SK-N-SH (cell line): ENCODE data around the gene ENPP7. TPM values are rescaled to one million over a fixed set of nuclear protein-coding genes. Genes with fewer than 3 reads are reported as not detected.

ENCODE experiments used
- CTCF ChIA-PET: fragments of 300-600, 350-600 bp; formaldehyde crosslinking; extraction: SDS; loops from one replicate; lab custom pipeline; 2021; lab: Yijun Ruan, JAX
- POLR2A ChIA-PET: fragments of 350-600 bp; sonication (Branson Sonifier 250); formaldehyde crosslinking; extraction: SDS; loops from one replicate; lab custom pipeline; 2020; ENCODE audit warnings: antibody characterized with exemption, inconsistent platforms; lab: Yijun Ruan, JAX
- DNase-seq: peaks from one replicate; pipeline ENCODE4 v3.0.0; 2012
- H2AFZ ChIP-seq: fragments of 200-600 bp; sonication (generic); 2 replicates; pipeline ENCODE4 v1.8.1; 2016; ENCODE audit warnings: antibody characterized with exemption, mild to moderate bottlenecking, low read depth
- H3F3A ChIP-seq: fragments of 200-600 bp; sonication (generic); replicated peaks from 2 replicates; pipeline ENCODE3; 2016; ENCODE audit warnings: antibody characterized with exemption, mild to moderate bottlenecking; ENCODE audit not compliant: insufficient read depth
- H3K27ac ChIP-seq, 2 experiments: fragments of 200-500 bp in 1 of 2; fragments of 200-600 bp in 1 of 2; sonication (Bioruptor generic) in 1 of 2; sonication (generic), shearing (Covaris generic) in 1 of 2; 2 replicates each; pipeline versions ENCODE4 v1.5.1 to v1.6.1; 2014 to 2016; ENCODE audit warnings: low read depth in 2 of 2, inconsistent platforms in 1 of 2, low read length in 1 of 2, mild to moderate bottlenecking in 1 of 2, mixed read lengths in 1 of 2
- H3K27me3 ChIP-seq: fragments of 200-600 bp; sonication (generic), shearing (Covaris generic); 2 replicates; pipeline ENCODE4 v1.6.1; 2016; ENCODE audit warnings: mixed run types; ENCODE audit not compliant: insufficient read depth
- H3K36me3 ChIP-seq, 2 experiments: fragments of 200-500 bp in 1 of 2; fragments of 200-600 bp in 1 of 2; sonication (Bioruptor generic) in 1 of 2; sonication (generic) in 1 of 2; replicated peaks in 1 of 2; 2 replicates each; pipeline versions ENCODE3 to v1.5.1; 2014 to 2016; ENCODE audit warnings: low read length in 1 of 2, mild to moderate bottlenecking in 1 of 2; ENCODE audit not compliant: insufficient read depth in 2 of 2, control insufficient read depth in 1 of 2
- H3K4me1 ChIP-seq, 2 experiments: fragments of 200-500 bp in 1 of 2; fragments of 200-600 bp in 1 of 2; sonication (Bioruptor generic) in 1 of 2; sonication (generic), shearing (Covaris generic) in 1 of 2; 2 replicates each; pipeline versions ENCODE4 v1.5.1 to v1.6.1; 2014 to 2016; ENCODE audit warnings: low read depth in 1 of 2, low read length in 1 of 2, mixed run types in 1 of 2; ENCODE audit not compliant: insufficient read depth in 2 of 2, control insufficient read depth in 1 of 2
- H3K4me2 ChIP-seq: fragments of 200-600 bp; sonication (generic), shearing (Covaris generic); 2 replicates; pipeline ENCODE4 v1.6.1; 2017; ENCODE audit warnings: mixed run types
- H3K4me3 ChIP-seq, 2 experiments: fragments of 200-500 bp in 1 of 2; fragments of 200-600 bp in 1 of 2; sonication (Bioruptor generic) in 1 of 2; sonication (generic), shearing (Covaris generic) in 1 of 2; 2 replicates each; pipeline versions ENCODE4 v1.5.1 to v1.8.1; 2014 to 2016; ENCODE audit warnings: low read depth in 2 of 2, inconsistent platforms in 1 of 2, low read length in 1 of 2, mild to moderate bottlenecking in 1 of 2, mixed read lengths in 1 of 2, moderate library complexity in 1 of 2
- H3K79me2 ChIP-seq: fragments of 200-600 bp; sonication (generic); 2 replicates; pipeline ENCODE4 v1.8.1; 2017; ENCODE audit warnings: mild to moderate bottlenecking; ENCODE audit not compliant: insufficient read depth
- H3K9ac ChIP-seq: fragments of 200-600 bp; sonication (generic); 2 replicates; pipeline ENCODE4 v1.6.1; 2017; ENCODE audit warnings: mixed run types
- H3K9me2 ChIP-seq: fragments of 200-600 bp; sonication (generic); 2 replicates; pipeline ENCODE4 v1.6.1; 2017; ENCODE audit warnings: mixed run types
- H3K9me3 ChIP-seq: fragments of 200-600 bp; sonication (generic); 2 replicates; pipeline ENCODE4 v1.6.1; 2017; ENCODE audit warnings: mixed run types, mild to moderate bottlenecking, moderate library complexity
- H4K20me1 ChIP-seq: fragments of 200-600 bp; sonication (generic); 2 replicates; pipeline ENCODE4 v1.6.1; 2017; ENCODE audit warnings: mild to moderate bottlenecking, mixed run types; ENCODE audit not compliant: insufficient read depth
- EZH2phosphoT487 ChIP-seq: fragments of 200-600 bp; sonication (generic); IDR thresholded peaks from 2 replicates; pipeline ENCODE4 v1.6.1; 2017; ENCODE audit warnings: low read depth, mixed run types, mild to moderate bottlenecking, antibody characterized with exemption, moderate library complexity, borderline replicate concordance
- FOSL2 ChIP-seq: IDR thresholded peaks from 2 replicates; pipeline ENCODE4 v1.4.0; 2012; ENCODE audit warnings: low read depth, mild to moderate bottlenecking, moderate library complexity, borderline replicate concordance
- MAX ChIP-seq: IDR thresholded peaks from 2 replicates; pipeline ENCODE4 v1.4.0; 2012; ENCODE audit warnings: low read depth
- RAD21 ChIP-seq: IDR thresholded peaks from 2 replicates; pipeline ENCODE4 v1.6.1; 2012; ENCODE audit warnings: mild to moderate bottlenecking, low read length
- SMC3 ChIP-seq: IDR thresholded peaks from 2 replicates; pipeline ENCODE4 v1.6.1; 2012; ENCODE audit warnings: low read depth, low read length, improper control_type of control experiment
- TAF1 ChIP-seq: IDR thresholded peaks from 2 replicates; pipeline ENCODE4 v1.6.1; 2012; ENCODE audit warnings: low read depth, mild to moderate bottlenecking, low read length, moderate library complexity, borderline replicate concordance
- WGBS: methylation state at CpG from one replicate; pipeline ENCODE4 v1.1.6; 2017; ENCODE audit warnings: low lambda C conversion rate; 5-methylcytosine and 5-hydroxymethylcytosine counted together
- polyA plus RNA-seq, 3 experiments: library from polyadenylated mRNA; depleted of rRNA; stranded (reverse); fragments of >200 nt; gene quantifications; 2 replicates each; pipeline ENCODE4 v1.2.3, GENCODE V29; 2012

ENPP7 gene
- polyA plus RNA-seq, 1 of the 3 experiments (the other 2 are of a cell fraction), result not detected

GRCh38 chr17:79702034-79702433 is 28.7 kb upstream of the ENPP7 start:
- Histone ChIP-seq H3K27ac (no peak overlapping the region), H3K9me3 (no peaks in the 10 kb centered on the region), H2AFZ (no peak overlapping the region), H3K27me3 (no peaks in the 10 kb centered on the region), H3K4me1 (no peaks in the 10 kb centered on the region), H3K4me3 (no peak overlapping the region), H3K4me2 (no peak overlapping the region), H3K79me2 (no peaks in the 10 kb centered on the region), H3K9ac (no peak overlapping the region)
- WGBS, result 64% methylated on average over 6 of the region's 13 CpGs
- TF ChIP-seq MAX, result no peak
- no peak for TF ChIP-seq TAF1
- TF ChIP-seq RAD21, result 0 out of 2 replicates have a peak, but pooled peaks have one; percentile 8
- TF ChIP-seq, all 33 proteins: peak for 1
- DNase-seq, result peak; percentile 71
- H3K36me3 ChIP-seq, result no peaks in the 10 kb centered on the region
- ChIA-PET CTCF (interaction anchor here (0.6 to 1.2 kb wide), 2 partner anchors 309 to 529 kb away, joined by 3 read pairs; no protein-coding TSS in a partner anchor), POLR2A (no interaction called here)
- no peaks in the 10 kb centered on the region for H3K9me2 ChIP-seq
- H3F3A ChIP-seq, result no peaks in the 10 kb centered on the region
- H4K20me1 ChIP-seq, result no peaks in the 10 kb centered on the region

- Histone ChIP-seq H3K36me3 (no peaks in the 10 kb centered on the region), H3K4me1 (no peaks in the 10 kb centered on the region), H3F3A (no peaks in the 10 kb centered on the region), H3K9me2 (no peaks in the 10 kb centered on the region), H3K79me2 (no peaks in the 10 kb centered on the region), H3K27ac (no peak overlapping the region), H3K9ac (no peak overlapping the region), H3K4me2 (no peak overlapping the region), H3K9me3 (no peaks in the 10 kb centered on the region), H3K27me3 (no peaks in the 10 kb centered on the region), H3K4me3 (no peak overlapping the region), H2AFZ (no peak overlapping the region), H4K20me1 (no peaks in the 10 kb centered on the region)
- no peak for DNase-seq
- CTCF ChIA-PET, result interaction anchor here (1.2 to 1.6 kb wide), 2 partner anchors 16 to 309 kb away, joined by 3 to 4 read pairs; no protein-coding TSS in a partner anchor
- 66% methylated on average over 12 of the region's 12 CpGs for WGBS
- no peak for TF ChIP-seq RAD21
- TF ChIP-seq SMC3, result no peak
- TF ChIP-seq FOSL2, result no peak
- POLR2A ChIA-PET, result no interaction called here
Observed at GRCh38 chr17:79702550-79703236, 28.1 kb upstream of the ENPP7 start.

- H3K9me2 ChIP-seq, result no peaks in the 10 kb centered on the region
- CTCF ChIA-PET, result interaction anchor here (0.8 to 8.4 kb wide), 9 partner anchors 8 to 317 kb away, joined by 3 to 93 read pairs (median 4); no protein-coding TSS in a partner anchor
Observed at GRCh38 chr17:79704691-79705090, 26.1 kb upstream of the ENPP7 start.

More at GRCh38 chr17:79704691-79705090, 26.1 kb upstream of the ENPP7 start:
- H3K4me3 ChIP-seq, result no peak overlapping the region
- no peak overlapping the region for H2AFZ ChIP-seq
- POLR2A ChIA-PET, result no interaction called here
- H3K4me1 ChIP-seq, result no peaks in the 10 kb centered on the region
- 60% methylated on average over 9 of the region's 9 CpGs for WGBS
- no peak overlapping the region for H3K27ac ChIP-seq
- H4K20me1 ChIP-seq, result no peaks in the 10 kb centered on the region
- DNase-seq, result no peak
- H3K36me3 ChIP-seq, result no peaks in the 10 kb centered on the region
- no peaks in the 10 kb centered on the region for H3K9me3 ChIP-seq
- no peaks in the 10 kb centered on the region for H3K79me2 ChIP-seq
- no peak for TF ChIP-seq EZH2phosphoT487
- TF ChIP-seq, all 33 proteins: peak for 0
- Histone ChIP-seq H3F3A (no peaks in the 10 kb centered on the region), H3K4me2 (no peak overlapping the region), H3K27me3 (no peaks in the 10 kb centered on the region), H3K9ac (no peak overlapping the region)
